Upper lobe of left lung (tissue), 6 donors: ENCODE results near the gene SETD9. TPM values are rescaled to one million over a fixed set of nuclear protein-coding genes. Genes with fewer than 3 reads are reported as not detected.
A peak's percentile ranks its signal among the peaks of the same experiment; 100 is the strongest.

Experiments used
- ATAC-seq, 2 donors: fragments of 200-7000 bp; cut with Tn5 transposase; one replicate each; pipeline ENCODE4 v1.9.1; 2022; ENCODE audit warnings: mild to moderate bottlenecking in 2 of 2, moderate library complexity in 2 of 2; ENCODE audit not compliant: low FRiP score in 2 of 2
- DNase-seq, 2 donors: peaks; one replicate each; pipeline ENCODE4 v3.0.0-alpha.2; 2019 to 2020
- H3K27ac ChIP-seq, 4 donors: fragments of 200-600 bp; sonication (generic); one replicate each; pipeline ENCODE4 v1.5.1; 2016 to 2019
- H3K27me3 ChIP-seq, 4 donors: fragments of 200-600 bp; sonication (generic); one replicate each; pipeline ENCODE4 v1.5.1; 2017 to 2019
- H3K36me3 ChIP-seq, 4 donors: fragments of 200-600 bp; sonication (generic); one replicate each; pipeline ENCODE4 v1.5.1; 2016 to 2019
- H3K4me1 ChIP-seq, 4 donors: fragments of 200-600 bp; sonication (generic); one replicate each; pipeline ENCODE4 v1.5.1; 2018 to 2019
- H3K4me3 ChIP-seq, 4 donors: fragments of 200-600 bp; sonication (generic); one replicate each; pipeline ENCODE4 v1.5.1; 2017 to 2019; ENCODE audit warnings: mild to moderate bottlenecking in 2 of 4, moderate library complexity in 1 of 4
- H3K9me3 ChIP-seq, 4 donors: fragments of 200-600 bp; sonication (generic); one replicate each; pipeline ENCODE4 v1.5.1; 2018 to 2019
- CTCF ChIP-seq, 6 experiments: fragments of 450-650 bp in 4 of 6; fragments of 200-600 bp in 2 of 6; sonication (generic) in 2 of 6; IDR thresholded peaks; one replicate each; pipeline ENCODE4 v1.5.1; 2016 to 2019; ENCODE audit warnings: antibody characterized with exemption in 6 of 6
- EP300 ChIP-seq, 4 donors: sonication (generic); formaldehyde crosslinking; IDR thresholded peaks; one replicate each; pipeline ENCODE4 v1.5.1; 2017; ENCODE audit warnings: antibody characterized with exemption in 4 of 4, control low read depth in 2 of 4
- POLR2A ChIP-seq, 4 donors: fragments of 450-650 bp; IDR thresholded peaks; one replicate each; pipeline ENCODE4 v1.5.1; 2016 to 2017; ENCODE audit warnings: antibody characterized with exemption in 4 of 4, mild to moderate bottlenecking in 2 of 4
- POLR2AphosphoS5 ChIP-seq, 2 donors: sonication (generic); formaldehyde crosslinking; IDR thresholded peaks; one replicate each; pipeline ENCODE4 v1.5.1; 2017; ENCODE audit warnings: antibody characterized with exemption in 2 of 2
- WGBS, 2 donors: methylation state at CpG; one replicate each; pipeline ENCODE4 v1.1.5; 2017 to 2018; 5-methylcytosine and 5-hydroxymethylcytosine counted together
- total RNA-seq, 6 donors: library from RNA; depleted of rRNA in 4 of 6; stranded (reverse); fragments of >200 nt in 4 of 6; gene quantifications; one replicate each; pipeline versions ENCODE4 v1.1.0 to v1.2.1, GENCODE V29; 2016 to 2021
- donor health status: DM: no; HTN: no; CAD: no; lungs with moderate emphysema.
- donor health status: DM: no; HTN: yes; CAD: no; lungs with severe emphysema.

SETD9 gene
- total RNA-seq, 6 donors from 2014 or later, result 0.67 to 25.1 (median 9.4) TPM

GRCh38 chr5:56951946-56952691 is 42.7 kb downstream of the SETD9 start, which contains the start of gene MIER3:
Gene MIER3, minus strand, starts transcription at chr5:56952123. Its CDS starts 21 bp downstream, at chr5:56952102.
- Histone ChIP-seq H3K9me3 (no peaks in the 10 kb centered on the region), H3K27me3 (no peaks in the 10 kb centered on the region), H3K4me1 (peaks cover 4 to 16% (median 9%) of the 10 kb centered on the region in 4 donors), H3K36me3 (peaks cover 0 to 7% (median 0%) of the 10 kb centered on the region in 4 donors), H3K27ac (peak within 1 kb of the TSS; percentile 83 to 94 (median 84)), H3K4me3 (peak within 1 kb of the TSS; percentile 69 to 98 (median 90))
- DNase-seq (peak; percentile 76 to 97), ATAC-seq (peak; percentile 92 to 97)
- 0% methylated on average over 22 to 24 of the region's 89 CpGs for WGBS, 2 donors
- peak in 1 of 6 experiments; percentile 3 for TF ChIP-seq CTCF (IDR thresholded peaks at IDR 0.05)
- no peak for TF ChIP-seq EP300 (IDR thresholded peaks at IDR 0.05)
- no peak for TF ChIP-seq POLR2AphosphoS5 (IDR thresholded peaks at IDR 0.05)
- peak in 2 of 4 donors; percentile 23 to 52 for TF ChIP-seq POLR2A (IDR thresholded peaks at IDR 0.05)

DNA sequence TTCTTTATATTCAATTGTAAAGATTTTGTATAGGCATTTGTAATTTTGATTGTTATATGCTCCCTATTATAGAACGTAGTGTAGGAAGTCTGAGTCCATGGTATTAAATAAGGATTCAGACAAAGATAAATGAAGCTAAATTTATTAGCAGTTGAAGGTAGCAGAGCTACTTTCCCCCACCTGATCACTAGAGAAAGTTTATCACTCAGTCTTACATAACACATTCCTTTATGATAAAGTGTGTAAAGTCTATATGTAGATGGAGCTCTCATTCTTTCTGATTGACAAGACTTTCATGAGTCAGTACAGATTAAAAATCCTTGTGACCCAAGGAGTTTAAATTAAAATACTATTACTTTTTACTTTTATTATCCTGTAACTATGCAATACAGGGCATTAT is 44.9 kb downstream of the SETD9 start:
- TF ChIP-seq POLR2A (IDR thresholded peaks at IDR 0.05) (no peak), EP300 (IDR thresholded peaks at IDR 0.05) (no peak), POLR2AphosphoS5 (IDR thresholded peaks at IDR 0.05) (no peak), CTCF (IDR thresholded peaks at IDR 0.05) (no peak)
- 95 to 96% methylated on average over 1 of the region's 1 CpG for WGBS, 2 donors
- ATAC-seq (no peak), DNase-seq (no peak)
- Histone ChIP-seq H3K9me3 (no peaks in the 10 kb centered on the region), H3K27me3 (no peaks in the 10 kb centered on the region), H3K36me3 (no peaks in the 10 kb centered on the region), H3K27ac (no peak overlapping the region), H3K4me1 (peaks cover 4 to 16% (median 9%) of the 10 kb centered on the region in 4 donors), H3K4me3 (no peak overlapping the region)

- TF ChIP-seq EP300 (IDR thresholded peaks at IDR 0.05), result no peak
- no peak for TF ChIP-seq CTCF (IDR thresholded peaks at IDR 0.05)
- no peak for TF ChIP-seq POLR2A (IDR thresholded peaks at IDR 0.05)
- no peak for TF ChIP-seq POLR2AphosphoS5 (IDR thresholded peaks at IDR 0.05)
- no peak overlapping the region for H3K27ac ChIP-seq
- no peaks in the 10 kb centered on the region for H3K27me3 ChIP-seq
- no peak overlapping the region for H3K4me3 ChIP-seq
- H3K36me3 ChIP-seq, result no peaks in the 10 kb centered on the region
- DNase-seq (no peak), ATAC-seq (no peak)
- WGBS, 2 donors, result 90 to 92% methylated on average over 2 of the region's 2 CpGs
- H3K9me3 ChIP-seq, result no peaks in the 10 kb centered on the region
- H3K4me1 ChIP-seq, result no peaks in the 10 kb centered on the region
These were observed 49.2 kb downstream of the SETD9 start for GRCh38 chr5:56958595-56958994.

GRCh38 chr5:56959326-56959725 is 49.9 kb downstream of the SETD9 start:
- H3K27me3 ChIP-seq, result no peaks in the 10 kb centered on the region
- DNase-seq (no peak), ATAC-seq (no peak)
- H3K27ac ChIP-seq, result no peak overlapping the region
- TF ChIP-seq CTCF (IDR thresholded peaks at IDR 0.05) (no peak), POLR2AphosphoS5 (IDR thresholded peaks at IDR 0.05) (no peak), POLR2A (IDR thresholded peaks at IDR 0.05) (no peak), EP300 (IDR thresholded peaks at IDR 0.05) (no peak)
- no peaks in the 10 kb centered on the region for H3K9me3 ChIP-seq
- 87 to 95% methylated on average over 4 of the region's 4 CpGs for WGBS, 2 donors
- no peak overlapping the region for H3K4me3 ChIP-seq
- H3K4me1 ChIP-seq, result no peaks in the 10 kb centered on the region
- no peaks in the 10 kb centered on the region for H3K36me3 ChIP-seq
